GM12874 (cell line): Measurements from ENCODE around the gene WDR27.

ENCODE experiments used
- CTCF ChIP-seq: IDR thresholded peaks from 2 replicates; pipeline ENCODE4 v1.5.1; 2011; ENCODE audit warnings: low read depth, mild to moderate bottlenecking, control low read depth, low read length, moderate library complexity; ENCODE audit not compliant: insufficient read depth

Gene WDR27

GRCh38 chr6:169428532-169428931 lies 273.3 kb downstream of the WDR27 start:
- TF ChIP-seq CTCF = no peak

GRCh38 chr6:169427856-169428255 lies 274.0 kb downstream of the WDR27 start:
- TF ChIP-seq CTCF = no peak

GRCh38 chr6:169426611-169427010 lies 275.2 kb downstream of the WDR27 start:
- TF ChIP-seq CTCF = no peak

- TF ChIP-seq CTCF = no peak
These were observed 276.0 kb downstream of the WDR27 start for GRCh38 chr6:169425628-169426370.

- no peak for TF ChIP-seq CTCF
These were observed 277.0 kb downstream of the WDR27 start for GRCh38 chr6:169424821-169425240.

- no peak for TF ChIP-seq CTCF
These were observed 277.6 kb downstream of the WDR27 start for GRCh38 chr6:169424149-169424804.

- no peak for TF ChIP-seq CTCF
These were observed 280.1 kb downstream of the WDR27 start for GRCh38 chr6:169421586-169422264.
